PC-3 (cell line): Measurements from ENCODE around the gene RNU5B-1. TPM values are rescaled to one million over a fixed set of nuclear protein-coding genes. Genes with fewer than 3 reads are reported as not detected.

Experiments used
- ATAC-seq: fragments of 200-7000 bp; cut with Tn5 transposase; 2 replicates; pipeline ENCODE4 v1.9.1; 2020; ENCODE audit warnings: mild to moderate bottlenecking, moderate library complexity
- BruUV-seq: library from RNA; stranded (reverse); fragments of 400-500 nt; replicated peaks from 2 replicates; lab custom pipeline; 2021; lab: Mats Ljungman, UMichigan
- CTCF ChIA-PET: fragments of 300-600 bp; sonication (Branson Sonifier 250); formaldehyde crosslinking; loops from one replicate; lab custom pipeline; 2022; ENCODE audit warnings: antibody characterized with exemption; lab: Charles Lee
- POLR2A ChIA-PET: fragments of 300-600 bp; sonication (Branson Sonifier 250); formaldehyde crosslinking; loops from one replicate; lab custom pipeline; 2022; ENCODE audit warnings: antibody characterized with exemption; ENCODE audit not compliant: unreplicated experiment; lab: Charles Lee
- DNase-seq: peaks from one replicate; pipeline ENCODE4 v3.0.0-alpha.2; 2015
- H2AFZ ChIP-seq: fragments of 300-600 bp; sonication (generic); 2 replicates; pipeline ENCODE4 v1.6.0; 2016; ENCODE audit warnings: antibody characterized with exemption, low read length
- H3F3A ChIP-seq: fragments of 300-600 bp; sonication (generic); one replicate; pipeline ENCODE4 v1.6.0; 2017; ENCODE audit warnings: antibody characterized with exemption, low read length, control low read depth, mild to moderate bottlenecking; ENCODE audit not compliant: unreplicated experiment
- H3K27ac ChIP-seq: fragments of 300-600 bp; sonication (generic); 2 replicates; pipeline ENCODE4 v1.5.1; 2016; ENCODE audit warnings: mild to moderate bottlenecking, low read length
- H3K27me3 ChIP-seq: fragments of 300-600 bp; sonication (generic); 2 replicates; pipeline ENCODE4 v1.6.1; 2016; ENCODE audit warnings: low read length, mixed read lengths
- H3K36me3 ChIP-seq: fragments of 300-600 bp; sonication (generic); 2 replicates; pipeline ENCODE4 v1.6.1; 2016; ENCODE audit warnings: low read depth, mixed run types, low read length, mixed read lengths
- H3K4me1 ChIP-seq: fragments of 300-600 bp; sonication (generic); 2 replicates; pipeline ENCODE4 v1.5.1; 2016; ENCODE audit warnings: low read length; ENCODE audit not compliant: insufficient read depth
- H3K4me2 ChIP-seq: fragments of 300-600 bp; sonication (generic); 2 replicates; pipeline ENCODE4 v1.6.0; 2016; ENCODE audit warnings: low read length
- H3K4me3 ChIP-seq: fragments of 300-600 bp; sonication (generic); 2 replicates; pipeline ENCODE4 v1.5.1; 2016; ENCODE audit warnings: mild to moderate bottlenecking, low read length, mixed read lengths
- H3K79me2 ChIP-seq: fragments of 300-600 bp; sonication (generic); 2 replicates; pipeline ENCODE4 v1.6.1; 2017; ENCODE audit warnings: low read length, mixed read lengths
- H3K9ac ChIP-seq: fragments of 300-600 bp; sonication (generic); 2 replicates; pipeline ENCODE4 v1.6.0; 2016; ENCODE audit warnings: mild to moderate bottlenecking, low read length
- H3K9me2 ChIP-seq: fragments of 300-600 bp; sonication (generic); replicated peaks from 2 replicates; pipeline ENCODE4 v1.6.1; 2016; ENCODE audit warnings: mixed run types, low read length, mixed read lengths
- H3K9me3 ChIP-seq: fragments of 300-600 bp; sonication (generic); 2 replicates; pipeline ENCODE4 v1.6.1; 2016; ENCODE audit warnings: low read length, mixed read lengths
- H4K20me1 ChIP-seq: fragments of 300-600 bp; sonication (generic); 2 replicates; pipeline ENCODE4 v1.6.1; 2016; ENCODE audit warnings: low read length, mixed read lengths
- EZH2 ChIP-seq: fragments of 300-600 bp; sonication (generic); IDR thresholded peaks from one replicate; pipeline ENCODE4 v1.6.1; 2017; ENCODE audit warnings: antibody characterized with exemption, mild to moderate bottlenecking, low read length; ENCODE audit not compliant: unreplicated experiment
- EZH2phosphoT487 ChIP-seq: fragments of 300-600 bp; sonication (generic); IDR thresholded peaks from 2 replicates; pipeline ENCODE4 v1.6.1; 2018; ENCODE audit warnings: mild to moderate bottlenecking, antibody characterized with exemption, low read length, borderline replicate concordance
- intact Hi-C: fragments of 100-400 bp; cut with micrococcal nuclease; formaldehyde crosslinking; loops from 2 replicates; pipeline ENCODE4 v1.9.0; 2023
- total RNA-seq: library from RNA; depleted of rRNA; stranded (reverse); fragments of >200 nt; gene quantifications from 2 replicates; pipeline ENCODE4 v1.2.3, GENCODE V29; 2014
- TF ChIP-seq, protein P1 (sequence below): fragments of 300-600 bp; sonication (generic); conservative IDR thresholded peaks from 2 replicates; pipeline ENCODE4 v1.5.1; 2017; ENCODE audit warnings: antibody characterized with exemption, low read depth, mild to moderate bottlenecking, low read length

The RNU5B-1 gene
- total RNA-seq, 1 experiment from 2014 or later: not detected

- Histone ChIP-seq H3K9me2 (no peaks in the 10 kb centered on the region), H3K79me2 (no peaks in the 10 kb centered on the region), H3K9ac (no peak overlapping the region), H3K27ac (no peak overlapping the region), H3K4me2 (no peak overlapping the region), H3K4me1 (peaks cover 10% of the 10 kb centered on the region; the same call in 1 of the 2 replicates), H3K9me3 (no peaks in the 10 kb centered on the region), H3K4me3 (no peak overlapping the region), H2AFZ (no peak overlapping the region), H4K20me1 (no peaks in the 10 kb centered on the region), H3K27me3 (no peaks in the 10 kb centered on the region), H3K36me3 (no peaks in the 10 kb centered on the region), H3F3A (no peaks in the 10 kb centered on the region)
- BruUV-seq: no TSS peak
- no peak for DNase-seq
- TF ChIP-seq EZH2phosphoT487 (no peak), EZH2 (no peak)
- TF ChIP-seq, protein P1, sequence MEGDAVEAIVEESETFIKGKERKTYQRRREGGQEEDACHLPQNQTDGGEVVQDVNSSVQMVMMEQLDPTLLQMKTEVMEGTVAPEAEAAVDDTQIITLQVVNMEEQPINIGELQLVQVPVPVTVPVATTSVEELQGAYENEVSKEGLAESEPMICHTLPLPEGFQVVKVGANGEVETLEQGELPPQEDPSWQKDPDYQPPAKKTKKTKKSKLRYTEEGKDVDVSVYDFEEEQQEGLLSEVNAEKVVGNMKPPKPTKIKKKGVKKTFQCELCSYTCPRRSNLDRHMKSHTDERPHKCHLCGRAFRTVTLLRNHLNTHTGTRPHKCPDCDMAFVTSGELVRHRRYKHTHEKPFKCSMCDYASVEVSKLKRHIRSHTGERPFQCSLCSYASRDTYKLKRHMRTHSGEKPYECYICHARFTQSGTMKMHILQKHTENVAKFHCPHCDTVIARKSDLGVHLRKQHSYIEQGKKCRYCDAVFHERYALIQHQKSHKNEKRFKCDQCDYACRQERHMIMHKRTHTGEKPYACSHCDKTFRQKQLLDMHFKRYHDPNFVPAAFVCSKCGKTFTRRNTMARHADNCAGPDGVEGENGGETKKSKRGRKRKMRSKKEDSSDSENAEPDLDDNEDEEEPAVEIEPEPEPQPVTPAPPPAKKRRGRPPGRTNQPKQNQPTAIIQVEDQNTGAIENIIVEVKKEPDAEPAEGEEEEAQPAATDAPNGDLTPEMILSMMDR: no peak
- intact Hi-C loops: no loop called here
- ChIA-PET POLR2A (no interaction called here), CTCF (no interaction called here)
- no peak for ATAC-seq
Measured at GRCh38 chr15:65289261-65289854, 15.1 kb upstream of the RNU5B-1 start.

DNA sequence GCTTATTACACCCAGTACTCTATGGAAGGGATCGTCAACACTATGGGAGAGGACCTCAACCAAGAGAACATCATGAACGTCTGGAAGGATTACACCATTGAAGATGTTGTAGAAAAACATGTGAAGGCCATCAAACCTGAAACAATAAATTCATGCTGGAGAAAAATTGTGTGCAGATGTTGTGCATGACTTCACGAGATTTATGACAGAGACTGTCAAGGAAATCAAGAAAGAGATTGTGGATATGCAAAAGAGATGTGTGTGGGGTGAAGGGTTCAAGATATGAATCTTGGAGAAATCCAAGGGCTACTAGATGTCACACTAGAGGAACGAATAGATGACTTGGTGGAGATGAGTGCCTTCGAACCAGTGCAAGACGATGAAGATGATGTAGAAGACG lies 14.2 kb upstream of the RNU5B-1 start:
- H3K27ac ChIP-seq: no peak overlapping the region
- CTCF ChIA-PET: no interaction called here
- no peaks in the 10 kb centered on the region for H3K27me3 ChIP-seq
- no peaks in the 10 kb centered on the region for H4K20me1 ChIP-seq
- H3K36me3 ChIP-seq: no peaks in the 10 kb centered on the region
- no peaks in the 10 kb centered on the region for H3K79me2 ChIP-seq
- H3K4me2 ChIP-seq: no peak overlapping the region
- H3K9ac ChIP-seq: no peak overlapping the region
- H3F3A ChIP-seq: no peaks in the 10 kb centered on the region
- no peak for DNase-seq
- H3K9me3 ChIP-seq: no peaks in the 10 kb centered on the region
- ATAC-seq: no peak
- intact Hi-C loops: no loop called here
- no peak overlapping the region for H3K4me3 ChIP-seq
- H3K9me2 ChIP-seq: no peaks in the 10 kb centered on the region
- peaks cover 10% of the 10 kb centered on the region; the same call in 1 of the 2 replicates for H3K4me1 ChIP-seq
- POLR2A ChIA-PET: no interaction called here
- no peak overlapping the region for H2AFZ ChIP-seq
- no TSS peak for BruUV-seq
- TF ChIP-seq EZH2 (no peak), EZH2phosphoT487 (no peak)
- TF ChIP-seq, protein P1: no peak

GRCh38 chr15:65292938-65293518 lies 11.4 kb upstream of the RNU5B-1 start:
- Histone ChIP-seq H3K27ac (no peak overlapping the region), H3K9me3 (no peaks in the 10 kb centered on the region), H3K9ac (no peak overlapping the region), H3K4me3 (no peak overlapping the region), H3K36me3 (no peaks in the 10 kb centered on the region), H3K4me1 (no peaks in the 10 kb centered on the region; the same call in 1 of the 2 replicates), H3K4me2 (no peak overlapping the region), H3K9me2 (no peaks in the 10 kb centered on the region), H3K27me3 (no peaks in the 10 kb centered on the region), H2AFZ (no peak overlapping the region), H3K79me2 (no peaks in the 10 kb centered on the region), H3F3A (no peaks in the 10 kb centered on the region), H4K20me1 (no peaks in the 10 kb centered on the region)
- POLR2A ChIA-PET: no interaction called here
- TF ChIP-seq EZH2phosphoT487 (no peak), EZH2 (no peak)
- TF ChIP-seq, protein P1: no peak
- no TSS peak for BruUV-seq
- ATAC-seq (no peak), DNase-seq (no peak)
- intact Hi-C loops: no loop called here
- CTCF ChIA-PET: no interaction called here
